Esophagus squamous epithelium (tissue), 5 donors: ENCODE measurements around the gene SLC25A4. TPM values are rescaled to one million over a fixed set of nuclear protein-coding genes. Genes with fewer than 3 reads are reported as not detected.

ENCODE experiments used
- DNase-seq: peaks from one replicate; lab custom pipeline; 2025; lab: John Stamatoyannopoulos, UW
- H3K27ac ChIP-seq, 4 donors: fragments of 200-600 bp; sonication (generic); one replicate each; pipeline ENCODE4 v1.5.1; 2016 to 2019; ENCODE audit warnings: mild to moderate bottlenecking in 1 of 4
- H3K27me3 ChIP-seq, 4 donors: fragments of 200-600 bp; sonication (generic); 1 replicate in 3 of 4; 2 replicates in 1 of 4; pipeline versions ENCODE4 v1.5.1 to v1.6.0; 2017 to 2021; ENCODE audit warnings: antibody characterized with exemption in 1 of 4
- H3K36me3 ChIP-seq, 3 donors: fragments of 200-600 bp; sonication (generic); one replicate each; pipeline ENCODE4 v1.5.1; 2016 to 2019
- H3K4me1 ChIP-seq, 3 donors: fragments of 200-600 bp; sonication (generic); one replicate each; pipeline ENCODE4 v1.5.1; 2017 to 2019
- H3K4me3 ChIP-seq, 4 donors: fragments of 200-600 bp; sonication (generic); 1 replicate in 3 of 4; 2 replicates in 1 of 4; pipeline ENCODE4 v1.5.1; 2016 to 2019; ENCODE audit warnings: mild to moderate bottlenecking in 2 of 4, moderate library complexity in 1 of 4
- H3K9me3 ChIP-seq, 3 donors: fragments of 200-600 bp; sonication (generic); one replicate each; pipeline ENCODE4 v1.5.1; 2016 to 2019
- POLR2A ChIP-seq, 4 donors: fragments of 450-650 bp; IDR thresholded peaks; one replicate each; pipeline ENCODE4 v1.6.1; 2017; ENCODE audit warnings: antibody characterized with exemption in 4 of 4, mild to moderate bottlenecking in 4 of 4, moderate library complexity in 3 of 4
- WGBS, 2 donors: methylation state at CpG; one replicate each; pipeline ENCODE4 v1.1.5; 2018; 5-methylcytosine and 5-hydroxymethylcytosine counted together
- intact Hi-C: fragments of 100-400 bp; cut with DNase I; formaldehyde crosslinking; loops from one replicate; pipeline ENCODE4 v1.15.0; 2022
- total RNA-seq, 4 donors: library from RNA; depleted of rRNA; stranded (reverse); fragments of >200 nt; gene quantifications; one replicate each; pipeline ENCODE4 v1.1.0, GENCODE V29; 2016
- TF ChIP-seq, protein P1 (sequence below), 6 experiments: fragments of 450-650 bp in 4 of 6; fragments of 200-600 bp in 2 of 6; sonication (generic) in 2 of 6; IDR thresholded peaks; one replicate each; pipeline ENCODE4 v1.5.1; 2016 to 2019; ENCODE audit warnings: antibody characterized with exemption in 6 of 6, mild to moderate bottlenecking in 4 of 6, moderate library complexity in 4 of 6
- donor health status: DM: yes; HTN: yes; CAD: no.

SLC25A4 gene
- total RNA-seq, 4 donors from 2014 or later: 12.4 to 24.0 (median 16.3) TPM

DNA sequence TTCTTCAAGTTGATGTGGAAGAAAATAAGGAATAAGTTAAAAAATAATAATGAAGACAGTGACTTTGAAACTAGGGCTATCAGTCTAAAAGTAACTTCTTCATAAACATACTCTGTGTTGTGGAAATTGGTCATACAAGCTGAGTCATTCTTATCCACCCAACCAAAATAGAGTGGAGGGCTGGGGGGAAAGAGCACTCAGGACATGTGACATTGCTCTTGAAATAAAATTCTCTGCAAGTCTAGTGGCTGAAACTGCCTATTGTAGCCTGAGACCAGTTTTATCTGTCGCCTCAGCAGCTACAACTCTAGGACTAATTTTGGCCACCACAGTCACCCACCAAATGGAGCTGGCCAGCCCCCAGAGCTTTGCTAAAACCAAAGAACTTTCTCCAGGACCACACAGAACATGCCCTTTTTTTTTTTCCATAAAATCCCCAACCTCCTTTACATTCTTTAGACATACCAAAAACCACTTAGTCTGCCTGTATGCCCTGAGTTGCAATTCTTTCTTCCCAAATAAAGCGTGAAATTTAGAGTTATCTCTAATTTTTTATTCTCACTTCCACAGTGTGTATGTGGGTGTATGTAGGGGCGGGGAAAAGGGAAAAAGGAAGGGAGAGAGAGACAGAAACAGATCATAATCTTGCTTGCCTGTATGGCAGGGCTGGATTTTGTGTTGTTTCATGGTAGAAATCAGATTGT lies 23.0 kb upstream of the SLC25A4 start:
- WGBS, 2 donors: 66 to 81% methylated on average over 2 to 3 of the region's 3 CpGs
- no peak for DNase-seq
- intact Hi-C loops: no loop called here
- TF ChIP-seq, protein P1, sequence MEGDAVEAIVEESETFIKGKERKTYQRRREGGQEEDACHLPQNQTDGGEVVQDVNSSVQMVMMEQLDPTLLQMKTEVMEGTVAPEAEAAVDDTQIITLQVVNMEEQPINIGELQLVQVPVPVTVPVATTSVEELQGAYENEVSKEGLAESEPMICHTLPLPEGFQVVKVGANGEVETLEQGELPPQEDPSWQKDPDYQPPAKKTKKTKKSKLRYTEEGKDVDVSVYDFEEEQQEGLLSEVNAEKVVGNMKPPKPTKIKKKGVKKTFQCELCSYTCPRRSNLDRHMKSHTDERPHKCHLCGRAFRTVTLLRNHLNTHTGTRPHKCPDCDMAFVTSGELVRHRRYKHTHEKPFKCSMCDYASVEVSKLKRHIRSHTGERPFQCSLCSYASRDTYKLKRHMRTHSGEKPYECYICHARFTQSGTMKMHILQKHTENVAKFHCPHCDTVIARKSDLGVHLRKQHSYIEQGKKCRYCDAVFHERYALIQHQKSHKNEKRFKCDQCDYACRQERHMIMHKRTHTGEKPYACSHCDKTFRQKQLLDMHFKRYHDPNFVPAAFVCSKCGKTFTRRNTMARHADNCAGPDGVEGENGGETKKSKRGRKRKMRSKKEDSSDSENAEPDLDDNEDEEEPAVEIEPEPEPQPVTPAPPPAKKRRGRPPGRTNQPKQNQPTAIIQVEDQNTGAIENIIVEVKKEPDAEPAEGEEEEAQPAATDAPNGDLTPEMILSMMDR (IDR thresholded peaks at IDR 0.05): no peak
- TF ChIP-seq POLR2A (IDR thresholded peaks at IDR 0.05): no peak
- Histone ChIP-seq H3K27ac (no peak overlapping the region), H3K36me3 (no peaks in the 10 kb centered on the region), H3K9me3 (no peaks in the 10 kb centered on the region), H3K27me3 (peaks cover 0 to 6% (median 0%) of the 10 kb centered on the region in 4 donors), H3K4me3 (no peak overlapping the region), H3K4me1 (peaks cover 0 to 5% (median 0%) of the 10 kb centered on the region in 3 donors)

GRCh38 chr4:185120631-185120946 lies 22.5 kb upstream of the SLC25A4 start:
- no peak overlapping the region for H3K4me3 ChIP-seq
- intact Hi-C loops: no loop called here
- no peaks in the 10 kb centered on the region for H3K36me3 ChIP-seq
- TF ChIP-seq, protein P1 (IDR thresholded peaks at IDR 0.05): no peak
- no peak for TF ChIP-seq POLR2A (IDR thresholded peaks at IDR 0.05)
- H3K9me3 ChIP-seq: no peaks in the 10 kb centered on the region
- WGBS, 2 donors: 72 to 80% methylated on average over 5 to 6 of the region's 6 CpGs
- peaks cover 0 to 5% (median 0%) of the 10 kb centered on the region in 3 donors for H3K4me1 ChIP-seq
- no peak overlapping the region for H3K27ac ChIP-seq
- no peak for DNase-seq
- peaks cover 0 to 11% (median 0%) of the 10 kb centered on the region in 4 donors for H3K27me3 ChIP-seq

DNA sequence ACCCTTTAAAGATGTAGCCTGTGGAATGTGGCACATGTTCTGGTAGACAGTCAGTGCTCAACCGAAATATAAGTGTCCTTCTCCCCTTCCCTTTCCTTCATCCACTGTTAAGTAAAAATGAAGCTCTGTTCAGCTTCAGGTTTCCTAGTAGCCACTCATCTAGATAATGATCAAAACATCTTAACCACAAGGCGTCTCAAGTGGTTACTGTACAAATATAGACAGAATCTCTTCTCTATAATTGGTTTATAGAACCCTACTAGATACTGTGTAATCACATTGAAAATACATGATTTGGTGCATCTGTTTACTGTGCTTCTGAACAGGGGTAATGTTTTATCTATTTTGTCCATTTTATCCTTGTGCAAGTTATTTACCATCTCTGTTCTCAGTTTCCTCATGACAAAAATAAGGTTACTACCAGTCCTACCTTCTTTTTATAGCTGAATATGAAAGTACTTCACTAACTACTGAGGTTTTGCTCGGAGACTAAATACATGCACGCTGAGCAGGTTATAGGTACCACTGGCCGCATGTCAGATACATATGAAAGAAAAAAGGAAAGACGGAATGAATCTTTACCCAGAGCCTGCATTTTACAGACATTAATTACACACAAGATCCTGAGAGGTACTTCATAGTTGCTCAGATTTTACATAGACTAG lies 20.3 kb upstream of the SLC25A4 start:
- Histone ChIP-seq H3K9me3 (no peaks in the 10 kb centered on the region), H3K4me3 (no peak overlapping the region), H3K27ac (no peak overlapping the region), H3K27me3 (peaks cover 0 to 24% (median 2%) of the 10 kb centered on the region in 4 donors), H3K36me3 (no peaks in the 10 kb centered on the region), H3K4me1 (peaks cover 9% of the 10 kb centered on the region in 3 donors)
- 83 to 85% methylated on average over 6 of the region's 6 CpGs for WGBS, 2 donors
- TF ChIP-seq, protein P1 (IDR thresholded peaks at IDR 0.05): no peak
- TF ChIP-seq POLR2A (IDR thresholded peaks at IDR 0.05): no peak
- DNase-seq: no peak
- intact Hi-C loops: no loop called here

- no peak for TF ChIP-seq POLR2A (IDR thresholded peaks at IDR 0.05)
- TF ChIP-seq, protein P1 (IDR thresholded peaks at IDR 0.05): no peak
- peaks cover 16 to 21% (median 18%) of the 10 kb centered on the region in 3 donors for H3K4me1 ChIP-seq
- H3K9me3 ChIP-seq: no peaks in the 10 kb centered on the region
- 36 to 49% methylated on average over 3 of the region's 3 CpGs for WGBS, 2 donors
- H3K36me3 ChIP-seq: no peaks in the 10 kb centered on the region
- DNase-seq: no peak
- peaks cover 0 to 36% (median 4%) of the 10 kb centered on the region in 4 donors for H3K27me3 ChIP-seq
- intact Hi-C loops: no loop called here
- no peak overlapping the region for H3K27ac ChIP-seq
- no peak overlapping the region for H3K4me3 ChIP-seq
These were observed 19.1 kb upstream of the SLC25A4 start for GRCh38 chr4:185124006-185124405.
